ENCODE results near the gene FAM222A. TPM values are rescaled to one million over a fixed set of nuclear protein-coding genes. Genes with fewer than 3 reads are reported as not detected.

Gene FAM222A
- total RNA-seq, 2 experiments from 2014 or later: 0.76 to 1.0 TPM

DNA sequence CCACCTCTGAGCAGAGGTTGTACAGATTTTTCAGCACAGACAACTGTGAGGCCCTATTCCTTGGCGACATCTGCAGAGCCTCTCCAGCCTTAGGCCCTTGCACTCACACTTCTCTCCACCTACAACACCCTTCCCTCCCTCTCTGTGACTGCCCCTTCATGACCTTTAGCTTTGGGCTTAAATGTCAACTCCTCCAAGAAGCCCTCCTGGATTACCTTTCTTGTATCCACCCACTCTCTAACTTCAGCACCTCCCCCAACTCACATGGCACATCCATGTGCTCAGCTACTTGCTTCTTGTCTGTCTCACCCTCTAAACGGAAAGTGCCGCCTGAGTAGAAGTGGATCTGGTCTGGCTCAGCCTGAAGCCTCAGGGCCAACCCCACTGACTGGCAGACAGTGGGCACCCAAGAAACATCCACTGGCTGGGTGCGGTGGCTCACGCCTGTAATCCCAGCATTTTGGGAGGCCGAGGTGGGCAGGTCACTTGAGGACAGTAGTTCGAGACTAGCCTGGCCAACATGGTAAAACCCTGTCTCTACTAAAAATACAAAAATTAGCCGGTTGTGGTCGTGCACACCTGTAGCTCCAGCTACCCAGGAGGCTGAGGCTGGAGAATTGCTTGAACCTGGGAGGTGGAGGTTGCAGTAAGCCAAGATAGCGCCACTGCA lies 97.5 kb downstream of the FAM222A start:
- H3K27ac Mint-ChIP-seq: no peak overlapping the region
- ChIA-PET CTCF (interaction anchor here (1.3 kb wide), 1 partner anchor 34 kb away, joined by 3 read pairs; no protein-coding TSS in a partner anchor), POLR2A (no interaction called here)
- H3K27me3 Mint-ChIP-seq: no peaks in the 10 kb centered on the region
- TF ChIP-seq CTCF (IDR thresholded peaks at IDR 0.05): no peak
- no peak for ATAC-seq
- no peaks in the 10 kb centered on the region for H3K9me3 Mint-ChIP-seq
- H3K4me1 Mint-ChIP-seq (ENCODE audit: low read depth): no peaks in the 10 kb centered on the region
- intact Hi-C loops (cut with micrococcal nuclease): no loop called here
- no peak overlapping the region for H3K4me3 Mint-ChIP-seq
- no peaks in the 10 kb centered on the region for H3K36me3 Mint-ChIP-seq (ENCODE audit: low read depth)
- DNase-seq: no peak

DNA sequence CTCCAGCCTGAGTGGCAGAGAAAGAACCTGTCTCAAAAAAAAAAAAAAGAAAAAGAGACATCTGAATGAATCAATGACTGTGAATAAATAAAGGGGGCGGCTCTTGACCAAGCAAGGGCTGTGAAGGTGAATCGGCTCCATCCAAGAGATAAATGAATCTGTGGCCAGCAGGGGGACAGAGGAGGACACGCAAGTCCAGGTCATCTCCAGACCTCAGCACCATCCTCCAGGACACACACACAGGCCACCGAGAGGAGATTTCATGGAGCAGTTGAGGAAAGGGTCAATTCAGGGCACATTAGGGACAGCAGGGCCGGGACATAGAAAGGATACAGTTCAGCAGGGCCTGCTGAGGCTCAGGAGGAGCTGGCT lies 98.0 kb downstream of the FAM222A start:
- DNase-seq (no peak), ATAC-seq (no peak)
- CTCF ChIA-PET: interaction anchor here (1.3 kb wide), 1 partner anchor 34 kb away, joined by 3 read pairs; no protein-coding TSS in a partner anchor
- POLR2A ChIA-PET: no interaction called here
- Mint-ChIP-seq H3K36me3 (ENCODE audit: low read depth) (no peaks in the 10 kb centered on the region), H3K27ac (no peak overlapping the region), H3K4me1 (ENCODE audit: low read depth) (no peaks in the 10 kb centered on the region), H3K27me3 (no peaks in the 10 kb centered on the region), H3K4me3 (no peak overlapping the region), H3K9me3 (no peaks in the 10 kb centered on the region)
- no peak for TF ChIP-seq CTCF (IDR thresholded peaks at IDR 0.05)
- intact Hi-C loops (cut with micrococcal nuclease): no loop called here

DNA sequence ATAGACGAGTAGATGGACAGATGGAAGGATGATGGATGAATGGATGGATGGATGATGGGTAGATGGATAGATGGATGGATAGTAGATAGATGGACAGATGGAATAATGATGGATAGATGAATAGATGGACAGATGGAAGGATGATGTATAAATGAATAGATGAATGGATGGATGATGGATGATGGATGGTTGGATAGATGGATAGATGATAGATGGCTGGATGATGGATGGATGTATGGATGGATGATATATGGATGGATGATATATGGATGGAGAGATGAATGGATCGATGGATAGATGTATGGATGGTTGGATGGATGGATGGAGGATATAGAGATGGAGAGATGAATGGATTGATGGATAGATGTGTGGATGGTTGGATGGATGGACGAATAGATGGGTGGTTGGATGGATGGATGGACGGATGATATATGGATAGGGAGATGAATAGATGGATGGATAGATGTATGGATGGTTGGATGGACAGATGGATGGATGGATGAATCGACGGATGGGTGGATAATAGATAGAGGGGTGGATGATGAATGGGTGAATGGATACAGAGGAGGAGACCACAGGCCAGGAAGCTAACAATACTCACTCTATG lies 100.3 kb downstream of the FAM222A start:
- no peak overlapping the region for H3K27ac Mint-ChIP-seq
- CTCF ChIA-PET: no interaction called here
- no peaks in the 10 kb centered on the region for H3K9me3 Mint-ChIP-seq
- intact Hi-C loops (cut with micrococcal nuclease): no loop called here
- no peaks in the 10 kb centered on the region for H3K36me3 Mint-ChIP-seq (ENCODE audit: low read depth)
- no peak for TF ChIP-seq CTCF (IDR thresholded peaks at IDR 0.05)
- H3K27me3 Mint-ChIP-seq: peaks cover 1% of the 10 kb centered on the region
- DNase-seq: no peak
- POLR2A ChIA-PET: no interaction called here
- no peak overlapping the region for H3K4me3 Mint-ChIP-seq
- no peaks in the 10 kb centered on the region for H3K4me1 Mint-ChIP-seq (ENCODE audit: low read depth)
- no peak for ATAC-seq

GRCh38 chr12:109814600-109815150 lies 101.0 kb downstream of the FAM222A start:
- no peak for TF ChIP-seq CTCF (IDR thresholded peaks at IDR 0.05)
- no peaks in the 10 kb centered on the region for H3K4me1 Mint-ChIP-seq (ENCODE audit: low read depth)
- ChIA-PET CTCF (interaction anchor here (1.7 kb wide), 1 partner anchor 31 kb away, joined by 4 read pairs; no protein-coding TSS in a partner anchor), POLR2A (no interaction called here)
- H3K27ac Mint-ChIP-seq: no peak overlapping the region
- no peaks in the 10 kb centered on the region for H3K36me3 Mint-ChIP-seq (ENCODE audit: low read depth)
- DNase-seq (no peak), ATAC-seq (no peak)
- H3K27me3 Mint-ChIP-seq: peaks cover 1% of the 10 kb centered on the region
- intact Hi-C loops (cut with micrococcal nuclease): no loop called here
- no peak overlapping the region for H3K4me3 Mint-ChIP-seq
- H3K9me3 Mint-ChIP-seq: no peaks in the 10 kb centered on the region

DNA sequence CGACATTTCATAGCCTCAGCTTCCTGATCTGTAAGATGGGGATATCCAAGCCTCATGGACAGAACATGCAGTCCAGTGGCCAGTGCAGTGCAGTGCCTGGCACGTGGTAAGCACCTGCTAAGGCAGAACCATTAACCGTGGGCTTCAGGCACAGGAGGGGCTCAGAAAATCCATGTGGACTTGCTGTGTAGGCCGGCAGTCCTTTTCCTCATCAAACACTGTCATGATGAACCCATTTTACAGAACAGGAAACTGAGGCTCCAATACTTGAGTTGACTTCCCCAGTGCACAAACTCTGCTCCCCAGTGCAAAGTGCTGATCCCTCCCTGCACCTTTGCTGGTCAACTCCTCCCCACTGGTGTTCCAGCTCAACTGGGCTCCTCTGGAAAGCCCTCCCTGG lies 101.6 kb downstream of the FAM222A start:
- H3K4me3 Mint-ChIP-seq: no peak overlapping the region
- ChIA-PET POLR2A (no interaction called here), CTCF (interaction anchor here (1.7 kb wide), 1 partner anchor 30 kb away, joined by 4 read pairs; no protein-coding TSS in a partner anchor)
- no peaks in the 10 kb centered on the region for H3K4me1 Mint-ChIP-seq (ENCODE audit: low read depth)
- no peak for TF ChIP-seq CTCF (IDR thresholded peaks at IDR 0.05)
- H3K27ac Mint-ChIP-seq: no peak overlapping the region
- no peaks in the 10 kb centered on the region for H3K9me3 Mint-ChIP-seq
- H3K36me3 Mint-ChIP-seq (ENCODE audit: low read depth): no peaks in the 10 kb centered on the region
- DNase-seq: no peak
- intact Hi-C loops (cut with micrococcal nuclease): no loop called here
- no peak for ATAC-seq
- H3K27me3 Mint-ChIP-seq: peaks cover 1% of the 10 kb centered on the region

Data from activated CD8-positive, alpha-beta T cell treated with anti-CD3 and anti-CD28 coated beads for 36 hours (primary cell).